ENCODE measurements around the gene MRPL55.

GRCh38 chr1:228120857-228121489 lies 11.9 kb upstream of the MRPL55 start:
- TF ChIP-seq CTCF (IDR thresholded peaks at IDR 0.05), result no peak
- TF ChIP-seq POLR2A (IDR thresholded peaks at IDR 0.05), result no peak

Data from prostate gland (tissue), 2 donors.